ENCODE measurements around the gene INSR.

INSR gene

DNA sequence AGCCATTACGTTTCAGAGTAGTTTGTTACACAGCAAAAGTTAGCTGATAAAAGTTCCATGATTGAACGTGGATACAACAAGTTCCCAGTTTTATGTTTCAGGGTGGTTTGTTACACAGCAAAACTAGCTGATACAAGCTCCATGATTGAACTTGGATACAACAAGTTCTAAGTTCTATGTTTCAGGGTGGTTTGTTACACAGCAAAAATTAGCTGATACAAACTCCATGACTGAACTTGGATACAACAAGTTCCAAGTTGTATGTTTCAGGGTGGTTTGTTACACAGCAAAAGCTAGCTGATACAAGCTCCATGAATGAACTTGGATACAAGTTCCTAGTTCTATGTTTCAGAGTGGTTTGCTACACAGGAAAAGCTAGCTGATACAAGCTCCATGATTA is 47.6 kb downstream of the INSR start:
- ChIA-PET CTCF (interaction anchor here (0.5 kb wide), 1 partner anchor 128 kb away, joined by 3 read pairs; no protein-coding TSS in a partner anchor), POLR2A (interaction anchor here (0.5 kb wide), 1 partner anchor 150 kb away, joined by 6 read pairs; no protein-coding TSS in a partner anchor)
- Histone ChIP-seq H3K4me3 (ENCODE audit: low read depth, low read length) (no peak overlapping the region), H3K27ac (ENCODE audit: extremely low read depth, low read depth, low read length) (no peak overlapping the region), H3K36me3 (ENCODE audit: control insufficient read depth in 2 of 2, insufficient read depth in 1 of 2, low read length in 2 of 2) (no peaks in the 10 kb centered on the region), H3K9me3 (ENCODE audit: control insufficient read depth, insufficient read depth, low read depth, low read length) (no peaks in the 10 kb centered on the region), H3K4me1 (ENCODE audit: control insufficient read depth, insufficient read depth, low read length) (no peaks in the 10 kb centered on the region)
- TF ChIP-seq ZNF626 (tag by site-specific recombination; IDR thresholded peaks at IDR 0.05): no peak
- TF ChIP-seq RBAK (tag by site-specific recombination; IDR thresholded peaks at IDR 0.05): peak; percentile 100
- TF ChIP-seq TRIM28 (IDR thresholded peaks at IDR 0.05; ENCODE audit: borderline replicate concordance, low read length): peak; percentile 94; the same call in 1 of the 2 replicates
- TF ChIP-seq, protein P1, sequence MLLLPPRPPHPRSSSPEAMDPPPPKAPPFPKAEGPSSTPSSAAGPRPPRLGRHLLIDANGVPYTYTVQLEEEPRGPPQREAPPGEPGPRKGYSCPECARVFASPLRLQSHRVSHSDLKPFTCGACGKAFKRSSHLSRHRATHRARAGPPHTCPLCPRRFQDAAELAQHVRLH (tag by site-specific recombination; IDR thresholded peaks at IDR 0.05): 0 out of 2 replicates have a peak, but pooled peaks have one; percentile 11
- peak; percentile 89 for TF ChIP-seq SETDB1 (IDR thresholded peaks at IDR 0.05; ENCODE audit: insufficient read length, low read length)
- no peak for TF ChIP-seq ZNF202 (tag by site-specific recombination; IDR thresholded peaks at IDR 0.05; ENCODE audit: borderline replicate concordance)
- TF ChIP-seq, protein P2, sequence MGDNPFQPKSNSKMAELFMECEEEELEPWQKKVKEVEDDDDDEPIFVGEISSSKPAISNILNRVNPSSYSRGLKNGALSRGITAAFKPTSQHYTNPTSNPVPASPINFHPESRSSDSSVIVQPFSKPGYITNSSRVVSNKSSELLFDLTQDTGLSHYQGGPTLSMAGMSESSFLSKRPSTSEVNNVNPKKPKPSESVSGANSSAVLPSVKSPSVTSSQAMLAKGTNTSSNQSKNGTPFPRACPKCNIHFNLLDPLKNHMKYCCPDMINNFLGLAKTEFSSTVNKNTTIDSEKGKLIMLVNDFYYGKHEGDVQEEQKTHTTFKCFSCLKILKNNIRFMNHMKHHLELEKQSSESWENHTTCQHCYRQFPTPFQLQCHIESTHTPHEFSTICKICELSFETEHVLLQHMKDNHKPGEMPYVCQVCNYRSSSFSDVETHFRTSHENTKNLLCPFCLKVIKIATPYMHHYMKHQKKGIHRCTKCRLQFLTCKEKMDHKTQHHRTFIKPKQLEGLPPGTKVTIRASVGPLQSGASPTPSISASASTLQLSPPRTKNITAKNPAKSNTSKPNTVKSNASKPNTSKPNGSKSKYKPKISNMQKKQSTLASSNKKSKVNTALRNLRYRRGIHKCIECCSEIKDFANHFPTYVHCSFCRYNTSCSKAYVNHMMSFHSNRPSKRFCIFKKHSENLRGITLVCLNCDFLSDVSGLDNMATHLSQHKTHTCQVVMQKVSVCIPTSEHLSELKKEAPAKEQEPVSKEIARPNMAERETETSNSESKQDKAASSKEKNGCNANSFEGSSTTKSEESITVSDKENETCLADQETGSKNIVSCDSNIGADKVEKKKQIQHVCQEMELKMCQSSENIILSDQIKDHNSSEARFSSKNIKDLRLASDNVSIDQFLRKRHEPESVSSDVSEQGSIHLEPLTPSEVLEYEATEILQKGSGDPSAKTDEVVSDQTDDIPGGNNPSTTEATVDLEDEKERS (tag by site-specific recombination; IDR thresholded peaks at IDR 0.05): peak; percentile 80; the same call in 1 of the 2 replicates

DNA sequence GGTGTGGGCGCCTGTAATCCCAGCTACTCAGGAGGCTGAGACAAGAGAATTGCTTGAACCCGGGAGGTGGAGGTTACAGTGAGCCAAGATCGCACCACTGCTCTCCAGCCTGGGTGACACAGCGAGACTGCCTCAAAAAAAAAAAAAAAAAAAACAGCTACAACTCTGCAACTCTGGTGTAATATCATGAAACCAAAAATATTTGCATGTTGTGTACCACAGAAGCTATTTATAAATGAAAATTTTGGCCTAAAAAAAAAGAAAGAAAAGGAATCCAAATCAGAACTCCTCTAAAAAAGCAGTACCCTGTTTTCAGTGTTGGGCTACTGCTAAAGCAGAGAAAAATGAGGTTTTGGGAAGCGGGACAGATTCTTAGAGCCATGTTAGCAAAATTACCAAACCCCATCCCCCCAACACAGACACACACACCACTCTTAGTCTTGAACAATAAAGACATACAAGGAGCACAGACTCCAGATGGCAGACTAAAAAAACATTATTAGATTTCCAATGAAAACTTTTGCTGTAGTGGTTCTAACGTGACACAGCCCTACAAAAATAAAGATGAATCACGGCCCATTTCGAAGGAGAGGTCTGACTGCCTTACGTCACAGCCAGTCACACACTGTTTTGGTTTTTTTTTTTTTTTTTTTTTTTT is 51.5 kb downstream of the INSR start:
- POLR2A ChIA-PET: interaction anchor here (0.6 kb wide), 2 partner anchors 28 to 375 kb away, joined by 3 to 5 read pairs; no protein-coding TSS in a partner anchor
- Histone ChIP-seq H3K9me3 (ENCODE audit: control insufficient read depth, insufficient read depth, low read depth, low read length) (no peaks in the 10 kb centered on the region), H3K36me3 (ENCODE audit: control insufficient read depth in 2 of 2, insufficient read depth in 1 of 2, low read length in 2 of 2) (no peaks in the 10 kb centered on the region), H3K4me1 (ENCODE audit: control insufficient read depth, insufficient read depth, low read length) (no peaks in the 10 kb centered on the region), H3K27ac (ENCODE audit: extremely low read depth, low read depth, low read length) (no peak overlapping the region), H3K4me3 (ENCODE audit: low read depth, low read length) (no peak overlapping the region)
- CTCF ChIA-PET: no interaction called here
- TF ChIP-seq, protein P3, sequence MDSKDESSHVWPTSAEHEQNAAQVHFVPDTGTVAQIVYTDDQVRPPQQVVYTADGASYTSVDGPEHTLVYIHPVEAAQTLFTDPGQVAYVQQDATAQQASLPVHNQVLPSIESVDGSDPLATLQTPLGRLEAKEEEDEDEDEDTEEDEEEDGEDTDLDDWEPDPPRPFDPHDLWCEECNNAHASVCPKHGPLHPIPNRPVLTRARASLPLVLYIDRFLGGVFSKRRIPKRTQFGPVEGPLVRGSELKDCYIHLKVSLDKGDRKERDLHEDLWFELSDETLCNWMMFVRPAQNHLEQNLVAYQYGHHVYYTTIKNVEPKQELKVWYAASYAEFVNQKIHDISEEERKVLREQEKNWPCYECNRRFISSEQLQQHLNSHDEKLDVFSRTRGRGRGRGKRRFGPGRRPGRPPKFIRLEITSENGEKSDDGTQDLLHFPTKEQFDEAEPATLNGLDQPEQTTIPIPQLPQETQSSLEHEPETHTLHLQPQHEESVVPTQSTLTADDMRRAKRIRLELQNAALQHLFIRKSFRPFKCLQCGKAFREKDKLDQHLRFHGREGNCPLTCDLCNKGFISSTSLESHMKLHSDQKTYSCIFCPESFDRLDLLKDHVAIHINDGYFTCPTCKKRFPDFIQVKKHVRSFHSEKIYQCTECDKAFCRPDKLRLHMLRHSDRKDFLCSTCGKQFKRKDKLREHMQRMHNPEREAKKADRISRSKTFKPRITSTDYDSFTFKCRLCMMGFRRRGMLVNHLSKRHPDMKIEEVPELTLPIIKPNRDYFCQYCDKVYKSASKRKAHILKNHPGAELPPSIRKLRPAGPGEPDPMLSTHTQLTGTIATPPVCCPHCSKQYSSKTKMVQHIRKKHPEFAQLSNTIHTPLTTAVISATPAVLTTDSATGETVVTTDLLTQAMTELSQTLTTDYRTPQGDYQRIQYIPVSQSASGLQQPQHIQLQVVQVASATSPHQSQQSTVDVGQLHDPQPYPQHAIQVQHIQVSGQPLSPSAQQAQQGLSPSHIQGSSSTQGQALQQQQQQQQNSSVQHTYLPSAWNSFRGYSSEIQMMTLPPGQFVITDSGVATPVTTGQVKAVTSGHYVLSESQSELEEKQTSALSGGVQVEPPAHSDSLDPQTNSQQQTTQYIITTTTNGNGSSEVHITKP (tag by site-specific recombination; IDR thresholded peaks at IDR 0.05): 0 out of 2 replicates have a peak, but pooled peaks have one; percentile 25
- TF ChIP-seq, protein P4, sequence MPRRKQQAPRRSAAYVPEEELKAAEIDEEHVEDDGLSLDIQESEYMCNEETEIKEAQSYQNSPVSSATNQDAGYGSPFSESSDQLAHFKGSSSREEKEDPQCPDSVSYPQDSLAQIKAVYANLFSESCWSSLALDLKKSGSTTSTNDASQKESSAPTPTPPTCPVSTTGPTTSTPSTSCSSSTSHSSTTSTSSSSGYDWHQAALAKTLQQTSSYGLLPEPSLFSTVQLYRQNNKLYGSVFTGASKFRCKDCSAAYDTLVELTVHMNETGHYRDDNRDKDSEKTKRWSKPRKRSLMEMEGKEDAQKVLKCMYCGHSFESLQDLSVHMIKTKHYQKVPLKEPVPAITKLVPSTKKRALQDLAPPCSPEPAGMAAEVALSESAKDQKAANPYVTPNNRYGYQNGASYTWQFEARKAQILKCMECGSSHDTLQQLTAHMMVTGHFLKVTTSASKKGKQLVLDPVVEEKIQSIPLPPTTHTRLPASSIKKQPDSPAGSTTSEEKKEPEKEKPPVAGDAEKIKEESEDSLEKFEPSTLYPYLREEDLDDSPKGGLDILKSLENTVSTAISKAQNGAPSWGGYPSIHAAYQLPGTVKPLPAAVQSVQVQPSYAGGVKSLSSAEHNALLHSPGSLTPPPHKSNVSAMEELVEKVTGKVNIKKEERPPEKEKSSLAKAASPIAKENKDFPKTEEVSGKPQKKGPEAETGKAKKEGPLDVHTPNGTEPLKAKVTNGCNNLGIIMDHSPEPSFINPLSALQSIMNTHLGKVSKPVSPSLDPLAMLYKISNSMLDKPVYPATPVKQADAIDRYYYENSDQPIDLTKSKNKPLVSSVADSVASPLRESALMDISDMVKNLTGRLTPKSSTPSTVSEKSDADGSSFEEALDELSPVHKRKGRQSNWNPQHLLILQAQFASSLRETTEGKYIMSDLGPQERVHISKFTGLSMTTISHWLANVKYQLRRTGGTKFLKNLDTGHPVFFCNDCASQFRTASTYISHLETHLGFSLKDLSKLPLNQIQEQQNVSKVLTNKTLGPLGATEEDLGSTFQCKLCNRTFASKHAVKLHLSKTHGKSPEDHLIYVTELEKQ (tag by site-specific recombination; IDR thresholded peaks at IDR 0.05; ENCODE audit: borderline replicate concordance): no peak
- TF ChIP-seq SCRT2 (tag by site-specific recombination; IDR thresholded peaks at IDR 0.05): no peak
- TF ChIP-seq, protein P5, sequence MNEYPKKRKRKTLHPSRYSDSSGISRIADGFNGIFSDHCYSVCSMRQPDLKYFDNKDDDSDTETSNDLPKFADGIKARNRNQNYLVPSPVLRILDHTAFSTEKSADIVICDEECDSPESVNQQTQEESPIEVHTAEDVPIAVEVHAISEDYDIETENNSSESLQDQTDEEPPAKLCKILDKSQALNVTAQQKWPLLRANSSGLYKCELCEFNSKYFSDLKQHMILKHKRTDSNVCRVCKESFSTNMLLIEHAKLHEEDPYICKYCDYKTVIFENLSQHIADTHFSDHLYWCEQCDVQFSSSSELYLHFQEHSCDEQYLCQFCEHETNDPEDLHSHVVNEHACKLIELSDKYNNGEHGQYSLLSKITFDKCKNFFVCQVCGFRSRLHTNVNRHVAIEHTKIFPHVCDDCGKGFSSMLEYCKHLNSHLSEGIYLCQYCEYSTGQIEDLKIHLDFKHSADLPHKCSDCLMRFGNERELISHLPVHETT (tag by site-specific recombination; IDR thresholded peaks at IDR 0.05): no peak
- TF ChIP-seq ZNF473 (tag by site-specific recombination; IDR thresholded peaks at IDR 0.05): no peak
- TF ChIP-seq, protein P6, sequence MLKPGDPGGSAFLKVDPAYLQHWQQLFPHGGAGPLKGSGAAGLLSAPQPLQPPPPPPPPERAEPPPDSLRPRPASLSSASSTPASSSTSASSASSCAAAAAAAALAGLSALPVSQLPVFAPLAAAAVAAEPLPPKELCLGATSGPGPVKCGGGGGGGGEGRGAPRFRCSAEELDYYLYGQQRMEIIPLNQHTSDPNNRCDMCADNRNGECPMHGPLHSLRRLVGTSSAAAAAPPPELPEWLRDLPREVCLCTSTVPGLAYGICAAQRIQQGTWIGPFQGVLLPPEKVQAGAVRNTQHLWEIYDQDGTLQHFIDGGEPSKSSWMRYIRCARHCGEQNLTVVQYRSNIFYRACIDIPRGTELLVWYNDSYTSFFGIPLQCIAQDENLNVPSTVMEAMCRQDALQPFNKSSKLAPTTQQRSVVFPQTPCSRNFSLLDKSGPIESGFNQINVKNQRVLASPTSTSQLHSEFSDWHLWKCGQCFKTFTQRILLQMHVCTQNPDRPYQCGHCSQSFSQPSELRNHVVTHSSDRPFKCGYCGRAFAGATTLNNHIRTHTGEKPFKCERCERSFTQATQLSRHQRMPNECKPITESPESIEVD (tag by site-specific recombination; IDR thresholded peaks at IDR 0.05): 0 out of 2 replicates have a peak, but pooled peaks have one; percentile 7
- peak; percentile 63; the same call in 1 of the 2 replicates for TF ChIP-seq ZBTB21 (tag by site-specific recombination; IDR thresholded peaks at IDR 0.05)
- no peak for TF ChIP-seq KLF10 (tag by site-specific recombination; IDR thresholded peaks at IDR 0.05)
- TF ChIP-seq, protein P7, sequence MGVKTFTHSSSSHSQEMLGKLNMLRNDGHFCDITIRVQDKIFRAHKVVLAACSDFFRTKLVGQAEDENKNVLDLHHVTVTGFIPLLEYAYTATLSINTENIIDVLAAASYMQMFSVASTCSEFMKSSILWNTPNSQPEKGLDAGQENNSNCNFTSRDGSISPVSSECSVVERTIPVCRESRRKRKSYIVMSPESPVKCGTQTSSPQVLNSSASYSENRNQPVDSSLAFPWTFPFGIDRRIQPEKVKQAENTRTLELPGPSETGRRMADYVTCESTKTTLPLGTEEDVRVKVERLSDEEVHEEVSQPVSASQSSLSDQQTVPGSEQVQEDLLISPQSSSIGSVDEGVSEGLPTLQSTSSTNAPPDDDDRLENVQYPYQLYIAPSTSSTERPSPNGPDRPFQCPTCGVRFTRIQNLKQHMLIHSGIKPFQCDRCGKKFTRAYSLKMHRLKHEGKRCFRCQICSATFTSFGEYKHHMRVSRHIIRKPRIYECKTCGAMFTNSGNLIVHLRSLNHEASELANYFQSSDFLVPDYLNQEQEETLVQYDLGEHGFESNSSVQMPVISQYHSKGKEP (tag by site-specific recombination; IDR thresholded peaks at IDR 0.05): no peak
- TF ChIP-seq KLF16 (tag by site-specific recombination; IDR thresholded peaks at IDR 0.05): no peak
